H1 (cell line): Measurements from ENCODE around the gene ALAS1. TPM values are rescaled to one million over a fixed set of nuclear protein-coding genes. Genes with fewer than 3 reads are reported as not detected.

Experiments used
- CTCF ChIA-PET: fragments of 300-600 bp; sonication (Branson Sonifier 250); formaldehyde crosslinking; loops from one replicate; lab custom pipeline; 2021; ENCODE audit not compliant: partially characterized antibody; lab: Charles Lee
- POLR2A ChIA-PET: fragments of 300-600 bp; sonication (Branson Sonifier 250); formaldehyde crosslinking; loops from one replicate; lab custom pipeline; 2021; ENCODE audit warnings: inconsistent platforms; ENCODE audit not compliant: partially characterized antibody; lab: Charles Lee
- DNase-seq, 2 experiments: peaks; one replicate each; pipeline versions ENCODE4 v3.0.0 to v3.0.0-alpha.2; 2010 to 2022; ENCODE audit warnings: low spot score in 2 of 2, low read depth in 1 of 2, mixed read lengths in 1 of 2
- FAIRE-seq: peaks from 2 replicates; lab custom pipeline; 2011; peaks lifted over from hg19 to GRCh38; lab: Jason Lieb, UNC
- H2AFZ ChIP-seq: 2 replicates; pipeline ENCODE4 v1.8.1; 2012; ENCODE audit warnings: low read length, inconsistent platforms
- H2AK5ac ChIP-seq: 2 replicates; pipeline ENCODE4 v1.6.1; 2013; ENCODE audit warnings: low read depth, low read length
- H2BK120ac ChIP-seq: replicated peaks from 2 replicates; pipeline ENCODE3; 2013; ENCODE audit warnings: low read depth, low read length, inconsistent platforms
- H2BK12ac ChIP-seq: 2 replicates; pipeline ENCODE4 v1.6.1; 2013; ENCODE audit warnings: low read depth, low read length
- H2BK15ac ChIP-seq: 2 replicates; pipeline ENCODE4 v1.6.1; 2013; ENCODE audit warnings: low read length
- H2BK20ac ChIP-seq: 2 replicates; pipeline ENCODE4 v1.6.1; 2013; ENCODE audit warnings: low read length
- H2BK5ac ChIP-seq: 2 replicates; pipeline ENCODE4 v1.6.1; 2013; ENCODE audit warnings: low read depth, low read length
- H3K14ac ChIP-seq: 2 replicates; pipeline ENCODE4 v1.6.1; 2013; ENCODE audit warnings: inconsistent platforms; ENCODE audit not compliant: insufficient read length
- H3K18ac ChIP-seq: 2 replicates; pipeline ENCODE4 v1.6.1; 2013; ENCODE audit warnings: low read length; ENCODE audit errors: extremely low read depth
- H3K23ac ChIP-seq: 2 replicates; pipeline ENCODE4 v1.6.1; 2013; ENCODE audit warnings: inconsistent platforms; ENCODE audit not compliant: insufficient read length
- H3K23me2 ChIP-seq: 2 replicates; pipeline ENCODE4 v1.6.1; 2013; ENCODE audit warnings: low read depth, low read length
- H3K27ac ChIP-seq: 2 replicates; pipeline ENCODE4 v1.6.1; 2011; ENCODE audit warnings: low read depth, low read length, inconsistent platforms
- H3K27me3 ChIP-seq, 4 experiments: replicated peaks in 1 of 4; 1 replicate in 1 of 4; 2 replicates in 3 of 4; pipeline versions ENCODE4 v1.6.1 to v1.8.1; 2011 to 2013; ENCODE audit warnings: low read length in 3 of 4, mild to moderate bottlenecking in 3 of 4, inconsistent platforms in 2 of 4, mixed read lengths in 2 of 4, moderate library complexity in 1 of 4; ENCODE audit not compliant: control insufficient read depth in 3 of 4, insufficient read depth in 3 of 4; ENCODE audit errors: extremely low read depth in 1 of 4
- H3K36me3 ChIP-seq, 4 experiments: 2 replicates each; pipeline versions ENCODE4 v1.6.1 to v1.8.1; 2011 to 2013; ENCODE audit warnings: mild to moderate bottlenecking in 4 of 4, low read length in 3 of 4, moderate library complexity in 2 of 4, control low read depth in 1 of 4, inconsistent platforms in 1 of 4; ENCODE audit not compliant: insufficient read depth in 4 of 4, control insufficient read depth in 2 of 4
- H3K4ac ChIP-seq: replicated peaks from 2 replicates; pipeline ENCODE3; 2013; ENCODE audit warnings: low read length, low read depth, mixed read lengths, inconsistent platforms; ENCODE audit not compliant: insufficient read length
- H3K4me1 ChIP-seq, 4 experiments: replicated peaks in 1 of 4; 1 replicate in 1 of 4; 2 replicates in 3 of 4; pipeline versions ENCODE4 v1.6.1 to v1.8.1; 2011 to 2013; ENCODE audit warnings: low read length in 3 of 4, inconsistent platforms in 2 of 4, mixed read lengths in 1 of 4; ENCODE audit not compliant: insufficient read depth in 4 of 4, control insufficient read depth in 3 of 4
- H3K4me2 ChIP-seq, 2 experiments: 2 replicates each; pipeline versions ENCODE4 v1.6.1 to v1.8.1; 2011 to 2013; ENCODE audit warnings: low read depth in 2 of 2, low read length in 2 of 2, control low read depth in 1 of 2, inconsistent platforms in 1 of 2, mild to moderate bottlenecking in 1 of 2; ENCODE audit not compliant: insufficient read depth in 1 of 2
- H3K4me3 ChIP-seq, 4 experiments: fragments of 200-600, 300-600 bp in 1 of 4; sonication (generic), shearing (Covaris generic), sonication (Bioruptor Twin) in 1 of 4; 2 replicates each; pipeline versions ENCODE4 v1.5.1 to v1.8.1; 2011 to 2016; ENCODE audit warnings: low read length in 4 of 4, low read depth in 3 of 4, control low read depth in 2 of 4, inconsistent platforms in 2 of 4, mild to moderate bottlenecking in 2 of 4, mixed read lengths in 1 of 4, moderate library complexity in 1 of 4; ENCODE audit not compliant: insufficient read depth in 2 of 4; ENCODE audit errors: extremely low read depth in 1 of 4
- H3K56ac ChIP-seq: replicated peaks from 2 replicates; pipeline ENCODE3; 2013; ENCODE audit warnings: low read depth, mild to moderate bottlenecking, mixed read lengths, low read length, inconsistent platforms; ENCODE audit not compliant: insufficient read length
- H3K79me1 ChIP-seq: 2 replicates; pipeline ENCODE4 v1.6.1; 2013; ENCODE audit warnings: low read depth, low read length, control low read depth
- H3K79me2 ChIP-seq, 2 experiments: 2 replicates each; pipeline versions ENCODE4 v1.6.1 to v1.8.1; 2012 to 2013; ENCODE audit warnings: low read length in 2 of 2, mild to moderate bottlenecking in 2 of 2, inconsistent platforms in 1 of 2; ENCODE audit not compliant: insufficient read depth in 2 of 2, control insufficient read depth in 1 of 2
- H3K9ac ChIP-seq, 4 experiments: replicated peaks in 1 of 4; 1 replicate in 1 of 4; 2 replicates in 3 of 4; pipeline versions ENCODE4 v1.6.1 to v1.8.1; 2011 to 2013; ENCODE audit warnings: low read depth in 3 of 4, low read length in 3 of 4, control low read depth in 2 of 4, mild to moderate bottlenecking in 2 of 4, moderate library complexity in 2 of 4, inconsistent platforms in 1 of 4; ENCODE audit errors: extremely low read depth in 1 of 4
- H3K9me3 ChIP-seq, 2 experiments: 2 replicates each; pipeline versions ENCODE4 v1.6.1 to v1.8.1; 2012 to 2013; ENCODE audit warnings: mild to moderate bottlenecking in 2 of 2, moderate library complexity in 2 of 2, control low read depth in 1 of 2, inconsistent platforms in 1 of 2, low read depth in 1 of 2, low read length in 1 of 2, mixed read lengths in 1 of 2; ENCODE audit not compliant: insufficient read depth in 2 of 2
- H4K20me1 ChIP-seq, 2 experiments: replicated peaks in 1 of 2; 2 replicates each; pipeline versions ENCODE3 to v1.8.1; 2011 to 2013; ENCODE audit warnings: inconsistent platforms in 2 of 2, low read length in 2 of 2, mild to moderate bottlenecking in 1 of 2; ENCODE audit not compliant: insufficient read depth in 2 of 2, control insufficient read depth in 1 of 2
- H4K5ac ChIP-seq: 2 replicates; pipeline ENCODE4 v1.6.1; 2013; ENCODE audit warnings: low read length, low read depth, mixed read lengths, inconsistent platforms; ENCODE audit not compliant: insufficient read length
- H4K8ac ChIP-seq: 2 replicates; pipeline ENCODE4 v1.8.0; 2013; ENCODE audit warnings: mild to moderate bottlenecking, moderate library complexity, low read length, inconsistent platforms; ENCODE audit not compliant: insufficient read depth; ENCODE audit errors: extremely low read depth
- H4K91ac ChIP-seq: replicated peaks from 2 replicates; pipeline ENCODE3; 2013; ENCODE audit warnings: low read length, mixed read lengths, inconsistent platforms; ENCODE audit not compliant: insufficient read length
- CBX8 ChIP-seq: fragments of 300-800, 300-1000 bp; sonication (generic); IDR thresholded peaks from 2 replicates; pipeline ENCODE4 v1.7.1; 2016; ENCODE audit warnings: low read depth, low read length, borderline replicate concordance
- CREB1 ChIP-seq: IDR thresholded peaks from 2 replicates; pipeline ENCODE4 v1.6.1; 2012; ENCODE audit warnings: inconsistent platforms
- HDAC6 ChIP-seq: IDR thresholded peaks from one replicate; pipeline ENCODE4 v1.7.1; 2012; ENCODE audit warnings: low read depth, mild to moderate bottlenecking, inconsistent platforms, low read length, moderate library complexity
- KDM5A ChIP-seq: fragments of 200-600 bp; IDR thresholded peaks from 2 replicates; pipeline ENCODE4 v1.7.1; 2012; ENCODE audit warnings: mild to moderate bottlenecking, low read length, inconsistent platforms, mixed read lengths
- MAFK ChIP-seq: IDR thresholded peaks from 2 replicates; pipeline ENCODE4 v1.6.1; 2012; ENCODE audit warnings: low read depth, mild to moderate bottlenecking, improper control_type of control experiment, low read length
- RAD21 ChIP-seq, 2 experiments: IDR thresholded peaks in 1 of 2; conservative IDR thresholded peaks in 1 of 2; 2 replicates each; pipeline ENCODE4 v1.6.1; 2011; ENCODE audit warnings: low read depth in 2 of 2, low read length in 2 of 2, improper control_type of control experiment in 1 of 2, inconsistent platforms in 1 of 2, mild to moderate bottlenecking in 1 of 2, moderate library complexity in 1 of 2
- SP2 ChIP-seq: IDR thresholded peaks from 2 replicates; pipeline ENCODE4 v1.6.1; 2012; ENCODE audit warnings: mild to moderate bottlenecking, low read length, inconsistent platforms
- WGBS, 2 experiments: shearing (Covaris generic) in 1 of 2; methylation state at CpG; one replicate each; pipeline versions ENCODE4 v1.1.6 to v1.1.7; 2013 to 2015; ENCODE audit warnings: low lambda C conversion rate in 2 of 2, mixed read lengths in 2 of 2, inconsistent platforms in 1 of 2, low coverage in 1 of 2, missing lambda C conversion rate in 1 of 2; ENCODE audit not compliant: insufficient replicate concordance in 2 of 2, insufficient coverage in 1 of 2, insufficient read length in 1 of 2; ENCODE audit errors: extremely low coverage in 1 of 2, missing lambda C conversion rate in 1 of 2; 5-methylcytosine and 5-hydroxymethylcytosine counted together
- polyA plus RNA-seq, 7 experiments: library from polyadenylated mRNA; depleted of rRNA in 3 of 7; stranded (reverse) in 5 of 7; unstranded in 2 of 7; fragments of >200 nt in 5 of 7; fragments of 200-250 nt in 2 of 7; gene quantifications; 1 replicate in 5 of 7; 2 replicates in 1 of 7; 4 replicates in 1 of 7; pipeline versions ENCODE4 v1.2.1 to v1.2.3, GENCODE V29; 2011 to 2013; ENCODE audit warnings: missing spikeins in 2 of 7, mixed read lengths in 2 of 7
- total RNA-seq: library from RNA; stranded (reverse); fragmentation: NEBNext Ultra II Directional; extraction: Animal tissue kit (Norgen Biotek cat#: 25700); gene quantifications from 2 replicates; pipeline ENCODE4 v1.2.1, GENCODE V29; 2021

The ALAS1 gene
- total and polyA plus RNA-seq, 2 of the 8 experiments (the other 6 are each of a cell fraction or from before 2014, with no cell fraction given): 45.9 to 84.4 TPM

DNA sequence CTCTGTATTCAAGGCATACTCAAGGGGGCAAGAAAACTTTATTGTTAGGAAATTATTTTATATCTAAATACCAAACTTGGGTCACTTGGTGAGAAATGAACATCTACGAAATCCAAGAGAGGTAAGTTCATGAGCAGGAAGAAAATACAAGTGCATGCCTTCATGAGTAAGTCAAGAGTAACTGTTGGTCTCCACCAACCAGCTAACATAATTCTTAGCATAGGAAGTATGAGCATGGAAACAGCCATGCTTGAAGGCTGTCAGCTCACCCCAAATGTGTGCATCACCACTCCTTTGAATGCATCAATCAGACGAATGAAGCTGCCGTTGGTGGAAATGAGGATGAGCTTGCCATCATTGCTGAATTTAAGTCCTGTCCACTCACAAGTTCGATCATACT, 61.5 kb downstream of the ALAS1 start:
- H4K5ac ChIP-seq: no peak overlapping the region
- H2BK12ac ChIP-seq: no peak overlapping the region
- no peaks in the 10 kb centered on the region; the same call in 1 of the 2 replicates for H3K79me1 ChIP-seq
- H4K91ac ChIP-seq: no peak overlapping the region
- H2AFZ ChIP-seq: no peak overlapping the region
- no peaks in the 10 kb centered on the region for H3K9me3 ChIP-seq
- 88% methylated on average over 4 of the region's 4 CpGs; no CpG with 5 or more reads in 1 of the 2 experiments for WGBS, 2 experiments
- H3K4me3 ChIP-seq: no peak overlapping the region
- H2BK5ac ChIP-seq: no peak overlapping the region
- H3K14ac ChIP-seq: no peak overlapping the region
- POLR2A ChIA-PET: interaction anchor here (0.7 to 3.1 kb wide), 2 partner anchors 10 to 19 kb away, joined by 4 to 20 read pairs; partner anchors contain the start of gene WDR82
- H3K23me2 ChIP-seq: no peaks in the 10 kb centered on the region
- no peaks in the 10 kb centered on the region for H3K27me3 ChIP-seq
- CTCF ChIA-PET: interaction anchor here (1.0 to 4.5 kb wide), 13 partner anchors 11 to 129 kb away, joined by 3 to 21 read pairs (median 4); partner anchors contain the start of gene WDR82
- FAIRE-seq: no peak
- no peak overlapping the region for H3K18ac ChIP-seq
- H3K9ac ChIP-seq: no peak overlapping the region
- peaks cover 45 to 92% (median 84%) of the 10 kb centered on the region in 4 experiments for H3K36me3 ChIP-seq
- H3K56ac ChIP-seq: no peak overlapping the region
- H3K4me1 ChIP-seq: no peaks in the 10 kb centered on the region
- no peak overlapping the region for H3K4me2 ChIP-seq
- H3K23ac ChIP-seq: no peak overlapping the region
- no peak overlapping the region for H3K4ac ChIP-seq
- H4K8ac ChIP-seq: no peak overlapping the region
- H2BK15ac ChIP-seq: no peak overlapping the region
- H3K27ac ChIP-seq: no peak overlapping the region
- no peak overlapping the region for H2BK20ac ChIP-seq
- DNase-seq: no peak
- peaks cover 0 to 9% of the 10 kb centered on the region in 2 experiments; a peak in 2 of 4 replicates for H3K79me2 ChIP-seq
- H2BK120ac ChIP-seq: no peak overlapping the region
- H4K20me1 ChIP-seq: peaks cover 3 to 15% of the 10 kb centered on the region in 2 experiments
- no peak overlapping the region for H2AK5ac ChIP-seq
- TF ChIP-seq SP2: no peak
- TF ChIP-seq CBX8: no peak
- no peak for TF ChIP-seq MAFK
- no peak for TF ChIP-seq CREB1
- TF ChIP-seq RAD21 (IDR thresholded peaks at IDR 0.05 in 1 of 2, conservative IDR thresholded peaks at IDR 0.05 in 1 of 2; ENCODE audit: low read depth in 2 of 2, low read length in 2 of 2): no peak
- no peak for TF ChIP-seq KDM5A
- TF ChIP-seq HDAC6: no peak
